SK-N-SH treated with all-trans-retinoic acid at 6 μM for 48 hours (cell line): Measurements from ENCODE around the gene OTX1.

ENCODE experiments used
- ATAC-seq: fragments of 200-7000 bp; cut with Tn5 transposase; 3 replicates; pipeline ENCODE4 v1.9.1; 2020; ENCODE audit warnings: mild to moderate bottlenecking, moderate library complexity
- ARNTL ChIP-seq: fragments of 450-650 bp; formaldehyde crosslinking; IDR thresholded peaks from 2 replicates; pipeline ENCODE4 v1.5.0; 2020; ENCODE audit warnings: low read depth, mild to moderate bottlenecking, moderate library complexity, borderline replicate concordance
- BACH2 ChIP-seq: fragments of 250-450 bp; sonication (Bioruptor Pico); IDR thresholded peaks from 2 replicates; pipeline ENCODE4 v1.9.0; 2021; ENCODE audit warnings: mild to moderate bottlenecking, borderline replicate concordance
- CSDC2 ChIP-seq: fragments of 250-450 bp; sonication (Bioruptor Pico); IDR thresholded peaks from 2 replicates; pipeline ENCODE4 v1.5.0; 2020; ENCODE audit warnings: mild to moderate bottlenecking, moderate library complexity
- CSRNP3 ChIP-seq: fragments of 250-450 bp; sonication (Bioruptor Pico); IDR thresholded peaks from 2 replicates; pipeline ENCODE4 v1.5.1; 2021; ENCODE audit warnings: mild to moderate bottlenecking, moderate library complexity
- ESRRG ChIP-seq: fragments of 250-450 bp; sonication (Bioruptor Pico); IDR thresholded peaks from 2 replicates; pipeline ENCODE4 v1.6.1; 2021; ENCODE audit warnings: mild to moderate bottlenecking
- GLIS3 ChIP-seq: fragments of 250-450 bp; sonication (Bioruptor Pico); IDR thresholded peaks from 2 replicates; pipeline ENCODE4 v1.5.0; 2020; ENCODE audit warnings: mild to moderate bottlenecking, moderate library complexity
- ISL1 ChIP-seq: fragments of 250-450 bp; sonication (Bioruptor Pico); IDR thresholded peaks from 2 replicates; pipeline ENCODE4 v2.1.2; 2022; ENCODE audit warnings: mild to moderate bottlenecking, moderate library complexity
- OSR1 ChIP-seq: fragments of 250-450 bp; sonication (Bioruptor Pico); IDR thresholded peaks from 2 replicates; pipeline ENCODE4 v1.8.0; 2022; ENCODE audit warnings: moderate library complexity, mild to moderate bottlenecking, inconsistent platforms
- POU6F1 ChIP-seq: fragments of 250-450 bp; sonication (Bioruptor Pico); IDR thresholded peaks from 2 replicates; pipeline ENCODE4 v1.8.0; 2021; ENCODE audit warnings: low read depth, mild to moderate bottlenecking, moderate library complexity, borderline replicate concordance
- PPARA ChIP-seq: fragments of 250-450 bp; sonication (Bioruptor Pico); IDR thresholded peaks from 2 replicates; pipeline ENCODE4 v1.5.0; 2020; ENCODE audit warnings: mild to moderate bottlenecking, borderline replicate concordance
- RARB ChIP-seq: fragments of 250-450 bp; sonication (Bioruptor Pico); IDR thresholded peaks from 2 replicates; pipeline ENCODE4 v1.8.0; 2021; ENCODE audit warnings: mild to moderate bottlenecking, moderate library complexity
- SNAI2 ChIP-seq: fragments of 250-450 bp; sonication (Bioruptor Pico); IDR thresholded peaks from 2 replicates; pipeline ENCODE4 v1.5.0; 2020; ENCODE audit warnings: mild to moderate bottlenecking, moderate library complexity
- TCF4 ChIP-seq: fragments of 250-450 bp; sonication (Bioruptor Pico); IDR thresholded peaks from 2 replicates; pipeline ENCODE4 v1.8.0; 2021; ENCODE audit warnings: mild to moderate bottlenecking, moderate library complexity, borderline replicate concordance
- TOX ChIP-seq: fragments of 250-450 bp; sonication (Bioruptor Pico); IDR thresholded peaks from 2 replicates; pipeline ENCODE4 v1.8.0; 2021; ENCODE audit warnings: mild to moderate bottlenecking, moderate library complexity, borderline replicate concordance
- TSHZ2 ChIP-seq: fragments of 250-450 bp; sonication (Bioruptor Pico); IDR thresholded peaks from 2 replicates; pipeline ENCODE4 v1.5.0; 2020; ENCODE audit warnings: mild to moderate bottlenecking, moderate library complexity
- ZC3H10 ChIP-seq: fragments of 250-450 bp; sonication (Bioruptor Pico); IDR thresholded peaks from 2 replicates; pipeline ENCODE4 v1.5.1; 2021; ENCODE audit warnings: mild to moderate bottlenecking, moderate library complexity
- ZFP30 ChIP-seq: fragments of 450-650 bp; formaldehyde crosslinking; IDR thresholded peaks from 2 replicates; pipeline ENCODE4 v1.5.0; 2022; ENCODE audit warnings: mild to moderate bottlenecking, moderate library complexity
- ZNF565 ChIP-seq: fragments of 450-650 bp; formaldehyde crosslinking; conservative IDR thresholded peaks from 2 replicates; pipeline ENCODE4 v1.5.0; 2020; ENCODE audit warnings: low read depth, mild to moderate bottlenecking, moderate library complexity
- ZNF70 ChIP-seq: fragments of 450-650 bp; formaldehyde crosslinking; IDR thresholded peaks from 2 replicates; pipeline ENCODE4 v1.5.0; 2020; ENCODE audit warnings: mild to moderate bottlenecking, moderate library complexity
- ZNF8 ChIP-seq: fragments of 450-650 bp; formaldehyde crosslinking; IDR thresholded peaks from 2 replicates; pipeline ENCODE4 v1.5.0; 2020; ENCODE audit warnings: mild to moderate bottlenecking, moderate library complexity

Gene OTX1

GRCh38 chr2:63093502-63093901, 42.9 kb downstream of the OTX1 start:
- TF ChIP-seq ZC3H10 (CRISPR knock-in tag) (no peak), POU6F1 (CRISPR knock-in tag) (no peak), OSR1 (no peak), TOX (CRISPR knock-in tag) (no peak), CSRNP3 (CRISPR knock-in tag) (no peak)
- ATAC-seq: no peak

GRCh38 chr2:63096491-63096890, 45.9 kb downstream of the OTX1 start:
- no peak for ATAC-seq
- TF ChIP-seq TCF4 (CRISPR knock-in tag) (no peak), ESRRG (CRISPR knock-in tag) (no peak), CSDC2 (CRISPR knock-in tag) (no peak), SNAI2 (CRISPR knock-in tag) (no peak), ZFP30 (CRISPR knock-in tag) (no peak), ZNF565 (CRISPR knock-in tag) (no peak), CSRNP3 (CRISPR knock-in tag) (no peak), TOX (CRISPR knock-in tag) (no peak)

GRCh38 chr2:63099032-63099431, 48.4 kb downstream of the OTX1 start:
- no peak for ATAC-seq
- TF ChIP-seq ZFP30 (CRISPR knock-in tag) (no peak), CSRNP3 (CRISPR knock-in tag) (no peak), ESRRG (CRISPR knock-in tag) (no peak), ZC3H10 (CRISPR knock-in tag) (no peak), ZNF565 (CRISPR knock-in tag) (no peak), ZNF8 (CRISPR knock-in tag) (no peak), GLIS3 (CRISPR knock-in tag) (no peak), OSR1 (no peak), BACH2 (CRISPR knock-in tag) (no peak)

- ATAC-seq: no peak
- no peak for TF ChIP-seq TOX (CRISPR knock-in tag)
- no peak for TF ChIP-seq PPARA (CRISPR knock-in tag)
- no peak for TF ChIP-seq RARB (CRISPR knock-in tag)
- TF ChIP-seq ARNTL (CRISPR knock-in tag): no peak
- TF ChIP-seq TCF4 (CRISPR knock-in tag): no peak
- TF ChIP-seq ZFP30 (CRISPR knock-in tag): no peak
- no peak for TF ChIP-seq ZNF8 (CRISPR knock-in tag)
- no peak for TF ChIP-seq POU6F1 (CRISPR knock-in tag)
- TF ChIP-seq BACH2 (CRISPR knock-in tag): no peak
- no peak for TF ChIP-seq ZNF70
- no peak for TF ChIP-seq ISL1
- no peak for TF ChIP-seq CSDC2 (CRISPR knock-in tag)
- TF ChIP-seq GLIS3 (CRISPR knock-in tag): no peak
- no peak for TF ChIP-seq TSHZ2 (CRISPR knock-in tag)
- TF ChIP-seq OSR1: no peak
- no peak for TF ChIP-seq ZNF565 (CRISPR knock-in tag)
- TF ChIP-seq CSRNP3 (CRISPR knock-in tag): no peak
Measured at GRCh38 chr2:63101954-63102353, 51.3 kb downstream of the OTX1 start.
